Bronchial epithelial cell (primary cell): ENCODE results near the gene PIEZO2. TPM values are rescaled to one million over a fixed set of nuclear protein-coding genes. Genes with fewer than 3 reads are reported as not detected.

Experiments
- DNase-seq: peaks from one replicate; pipeline ENCODE4 v3.0.0-alpha.2; 2010; ENCODE audit warnings: low read depth
- FAIRE-seq: peaks from 2 replicates; lab custom pipeline; 2011; peaks lifted over from hg19 to GRCh38; lab: Jason Lieb, UNC
- H3K27me3 ChIP-seq: 2 replicates; pipeline ENCODE4 v1.5.1; 2011; ENCODE audit warnings: low read length; ENCODE audit not compliant: control insufficient read depth, insufficient read depth
- H3K36me3 ChIP-seq: 2 replicates; pipeline ENCODE4 v1.5.1; 2011; ENCODE audit warnings: low read length; ENCODE audit not compliant: control insufficient read depth, insufficient read depth
- H3K4me3 ChIP-seq: 2 replicates; pipeline ENCODE4 v1.5.1; 2011; ENCODE audit warnings: mild to moderate bottlenecking, low read depth, low read length, control low read depth
- CTCF ChIP-seq: IDR thresholded peaks from 2 replicates; pipeline ENCODE4 v1.5.1; 2011; ENCODE audit warnings: mild to moderate bottlenecking, moderate library complexity, low read length, control low read depth, inconsistent platforms; ENCODE audit not compliant: insufficient read depth, severe bottlenecking
- total RNA-seq: library from RNA; depleted of rRNA; stranded (reverse); fragments of >200 nt; gene quantifications from 2 replicates; pipeline ENCODE4 v1.2.1, GENCODE V29; 2014

Gene PIEZO2
- total RNA-seq, 1 donor from 2014 or later: 1.3 TPM

DNA sequence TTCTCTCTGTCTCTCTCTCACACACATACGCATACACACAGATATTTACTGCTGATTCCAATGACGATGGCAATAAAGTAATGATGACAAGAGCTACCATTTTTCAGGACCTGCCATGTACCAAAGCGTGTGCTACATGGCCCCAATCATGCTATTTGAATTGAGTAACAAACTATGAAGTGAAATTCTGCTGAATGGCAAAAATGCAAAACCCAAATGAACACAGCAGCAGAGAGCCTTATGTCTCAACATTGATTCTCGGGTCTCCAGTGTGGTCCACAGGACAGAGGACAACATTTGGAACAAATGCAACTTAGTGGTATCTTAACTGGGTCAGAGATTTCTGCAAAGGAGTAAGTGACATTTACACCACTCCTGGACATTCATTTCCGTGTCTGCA is 117.4 kb downstream of the PIEZO2 start:
- DNase-seq (no peak), FAIRE-seq (no peak)
- no peak overlapping the region for H3K4me3 ChIP-seq
- no peak for TF ChIP-seq CTCF
- H3K27me3 ChIP-seq: no peaks in the 10 kb centered on the region
- no peaks in the 10 kb centered on the region for H3K36me3 ChIP-seq

DNA sequence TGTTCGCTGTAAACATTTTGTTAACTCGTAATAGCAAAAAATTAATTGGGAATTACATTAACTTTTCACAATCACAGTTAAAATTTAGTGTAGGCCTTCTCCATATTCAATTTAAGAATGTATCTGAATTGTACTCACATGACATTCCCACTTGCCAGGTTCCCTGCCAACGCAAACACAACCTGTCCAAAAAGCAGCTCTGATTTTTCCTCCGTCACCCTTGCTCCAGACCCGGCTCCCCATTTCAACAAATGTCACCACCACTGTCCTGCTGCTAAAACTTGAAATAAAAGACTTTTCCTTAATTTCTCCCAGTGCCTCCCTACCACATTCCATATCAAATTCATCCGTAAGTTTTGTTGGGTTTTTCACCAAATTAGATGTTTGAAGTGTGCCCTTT is 120.3 kb downstream of the PIEZO2 start:
- DNase-seq (no peak), FAIRE-seq (no peak)
- no peaks in the 10 kb centered on the region for H3K36me3 ChIP-seq
- no peak for TF ChIP-seq CTCF
- no peaks in the 10 kb centered on the region for H3K27me3 ChIP-seq
- H3K4me3 ChIP-seq: no peak overlapping the region

- no peak for TF ChIP-seq CTCF
- FAIRE-seq (no peak), DNase-seq (no peak)
- Histone ChIP-seq H3K27me3 (no peaks in the 10 kb centered on the region), H3K36me3 (no peaks in the 10 kb centered on the region), H3K4me3 (no peak overlapping the region)
Measured at GRCh38 chr18:11027862-11028261, 121.5 kb downstream of the PIEZO2 start.

DNA sequence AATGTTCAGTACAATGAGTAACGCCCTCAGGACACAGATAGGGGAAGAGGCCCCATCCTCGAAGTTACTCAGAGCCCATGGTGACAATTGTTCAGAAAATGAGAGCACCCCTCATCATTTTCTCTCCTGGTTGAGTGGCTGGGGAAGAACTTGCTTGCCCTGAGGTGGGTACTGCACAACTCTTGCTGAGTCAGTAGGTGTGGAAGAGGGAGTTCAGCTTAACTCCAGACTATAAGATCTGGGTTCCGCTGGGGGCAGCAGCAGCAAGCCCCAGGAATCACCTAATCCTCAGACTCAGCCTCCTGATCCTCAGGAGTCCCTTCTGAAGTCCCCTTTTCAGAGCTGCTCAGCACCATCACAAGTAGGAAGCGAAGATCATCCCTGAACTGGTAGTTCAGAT is 123.7 kb downstream of the PIEZO2 start:
- FAIRE-seq: no peak
- H3K36me3 ChIP-seq: no peaks in the 10 kb centered on the region
- no peak for TF ChIP-seq CTCF
- H3K4me3 ChIP-seq: no peak overlapping the region
- DNase-seq: no peak
- no peaks in the 10 kb centered on the region for H3K27me3 ChIP-seq

DNA sequence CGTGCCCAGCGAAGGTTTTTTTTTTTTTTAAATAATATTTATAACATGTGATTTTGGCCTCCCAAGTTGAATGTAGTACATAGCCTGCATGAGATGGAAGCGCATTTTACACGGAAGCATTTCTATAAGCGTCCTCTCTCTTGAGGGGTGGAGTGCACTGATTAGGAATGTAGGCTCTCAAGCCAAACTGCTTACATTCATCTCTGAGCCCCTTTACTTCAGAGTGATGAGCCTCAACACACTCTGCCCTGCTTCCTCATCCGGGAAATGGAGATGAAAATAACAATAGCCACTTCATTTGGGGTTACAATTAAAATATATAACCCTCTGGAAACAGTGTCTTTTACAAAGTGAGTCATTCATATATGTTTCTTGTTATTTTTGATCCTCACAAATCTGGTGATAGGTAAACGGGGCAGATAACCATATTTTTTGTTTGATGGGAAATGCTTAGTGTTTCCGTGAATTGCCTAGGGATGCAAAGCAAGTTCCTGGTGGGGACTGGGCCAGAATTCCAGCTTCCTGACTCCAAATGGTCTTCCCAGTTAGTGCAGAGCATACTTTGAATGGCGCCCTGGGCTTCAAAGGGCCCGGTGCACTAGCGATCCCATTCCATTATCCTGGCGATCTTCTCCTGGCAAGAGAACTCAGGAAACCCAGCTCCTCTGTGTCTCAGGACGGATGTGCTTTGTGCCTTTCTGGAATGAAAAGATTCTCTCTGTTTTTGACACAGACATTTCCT is 124.3 kb downstream of the PIEZO2 start:
- Histone ChIP-seq H3K4me3 (no peak overlapping the region), H3K36me3 (no peaks in the 10 kb centered on the region), H3K27me3 (no peaks in the 10 kb centered on the region)
- no peak for FAIRE-seq
- no peak for DNase-seq
- TF ChIP-seq CTCF: no peak

DNA sequence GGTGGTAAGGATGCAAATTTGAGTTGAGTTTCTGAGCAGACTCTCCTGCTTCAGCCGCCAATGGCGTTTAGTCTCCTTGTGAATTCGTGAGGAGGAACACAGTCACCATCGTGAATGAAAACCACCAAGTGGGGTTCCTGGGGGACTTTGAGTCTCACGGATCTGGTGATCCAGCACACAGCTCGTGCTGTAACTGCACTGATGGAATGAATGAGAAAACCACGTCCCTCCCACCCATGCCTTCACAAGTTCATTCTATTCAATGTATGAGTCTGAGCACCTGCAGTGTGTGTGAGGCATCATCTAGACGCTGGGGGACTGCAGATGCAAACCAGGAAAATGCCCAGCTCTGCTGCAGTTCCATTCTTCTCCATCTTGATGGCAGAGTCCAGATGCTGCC is 127.9 kb downstream of the PIEZO2 start:
- no peak for DNase-seq
- no peak for FAIRE-seq
- Histone ChIP-seq H3K36me3 (no peaks in the 10 kb centered on the region), H3K27me3 (no peaks in the 10 kb centered on the region), H3K4me3 (no peak overlapping the region)
- no peak for TF ChIP-seq CTCF
